Effector memory CD8-positive, alpha-beta T cell (primary cell): ENCODE measurements around the gene SLC16A2.

Experiments used
- ATAC-seq: fragments of 150-1000 bp; cut with Tn5 transposase; replicated peaks from 2 replicates; pipeline ENCODE4 v1.10.0; 2021; ENCODE audit warnings: mild to moderate bottlenecking, moderate library complexity
- DNase-seq, 3 experiments: peaks; one replicate each; pipeline ENCODE4 v3.0.0; 2021
- H3K27ac Mint-ChIP-seq, 2 donors: one replicate each; pipeline ENCODE4 v1.8.0; 2022; ENCODE audit warnings: mild to moderate bottlenecking in 2 of 2, mixed read lengths in 2 of 2, moderate library complexity in 2 of 2
- H3K27me3 Mint-ChIP-seq, 2 donors: one replicate each; pipeline ENCODE4 v1.8.0; 2022; ENCODE audit warnings: mixed read lengths in 2 of 2
- H3K36me3 Mint-ChIP-seq: one replicate; pipeline ENCODE4 v1.8.0; 2022; ENCODE audit warnings: mild to moderate bottlenecking, moderate library complexity, mixed read lengths; ENCODE audit not compliant: insufficient read depth
- H3K4me1 Mint-ChIP-seq, 2 donors: one replicate each; pipeline ENCODE4 v1.8.0; 2022; ENCODE audit warnings: low read depth in 2 of 2, mixed read lengths in 2 of 2
- H3K4me3 Mint-ChIP-seq, 2 donors: one replicate each; pipeline ENCODE4 v1.8.0; 2022; ENCODE audit warnings: mild to moderate bottlenecking in 2 of 2, mixed read lengths in 2 of 2, moderate library complexity in 2 of 2
- H3K9me3 Mint-ChIP-seq, 2 donors: one replicate each; pipeline ENCODE4 v1.8.0; 2022; ENCODE audit warnings: mixed read lengths in 2 of 2

Gene SLC16A2

DNA sequence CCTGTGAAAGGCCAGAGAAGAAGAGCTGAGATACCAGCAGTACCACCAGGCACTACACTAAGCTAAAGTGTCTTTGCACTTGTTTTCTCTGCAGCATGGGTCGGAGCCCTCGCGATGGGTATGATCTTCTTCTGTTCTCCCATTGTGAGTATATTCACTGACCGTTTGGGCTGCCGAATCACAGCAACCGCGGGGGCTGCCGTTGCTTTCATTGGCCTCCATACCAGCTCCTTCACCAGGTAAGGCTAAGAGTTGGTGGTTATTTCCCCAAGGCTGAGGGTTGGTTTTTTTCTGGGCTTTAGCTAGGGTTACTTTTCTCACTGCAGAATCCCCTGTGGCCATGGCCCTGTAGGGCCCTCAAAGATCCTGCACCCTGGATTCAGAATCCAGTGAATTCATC lies 99.6 kb downstream of the SLC16A2 start:
- no peaks in the 10 kb centered on the region for H3K4me1 Mint-ChIP-seq
- no peaks in the 10 kb centered on the region for H3K9me3 Mint-ChIP-seq
- DNase-seq: no peak
- no peaks in the 10 kb centered on the region for H3K36me3 Mint-ChIP-seq
- ATAC-seq: no peak
- H3K27me3 Mint-ChIP-seq: no peaks in the 10 kb centered on the region
- H3K27ac Mint-ChIP-seq: no peak overlapping the region
- H3K4me3 Mint-ChIP-seq: no peak overlapping the region

GRCh38 chrX:74521961-74522751 lies 100.9 kb downstream of the SLC16A2 start:
- H3K27ac Mint-ChIP-seq: no peak overlapping the region
- no peak overlapping the region for H3K4me3 Mint-ChIP-seq
- DNase-seq: no peak
- no peaks in the 10 kb centered on the region for H3K4me1 Mint-ChIP-seq
- H3K36me3 Mint-ChIP-seq: no peaks in the 10 kb centered on the region
- H3K27me3 Mint-ChIP-seq: no peaks in the 10 kb centered on the region
- no peaks in the 10 kb centered on the region for H3K9me3 Mint-ChIP-seq
- ATAC-seq: no peak

GRCh38 chrX:74523224-74523623 lies 101.9 kb downstream of the SLC16A2 start:
- DNase-seq: no peak
- H3K4me1 Mint-ChIP-seq: no peaks in the 10 kb centered on the region
- H3K36me3 Mint-ChIP-seq: no peaks in the 10 kb centered on the region
- no peak overlapping the region for H3K4me3 Mint-ChIP-seq
- no peaks in the 10 kb centered on the region for H3K27me3 Mint-ChIP-seq
- no peak overlapping the region for H3K27ac Mint-ChIP-seq
- no peaks in the 10 kb centered on the region for H3K9me3 Mint-ChIP-seq
- no peak for ATAC-seq

DNA sequence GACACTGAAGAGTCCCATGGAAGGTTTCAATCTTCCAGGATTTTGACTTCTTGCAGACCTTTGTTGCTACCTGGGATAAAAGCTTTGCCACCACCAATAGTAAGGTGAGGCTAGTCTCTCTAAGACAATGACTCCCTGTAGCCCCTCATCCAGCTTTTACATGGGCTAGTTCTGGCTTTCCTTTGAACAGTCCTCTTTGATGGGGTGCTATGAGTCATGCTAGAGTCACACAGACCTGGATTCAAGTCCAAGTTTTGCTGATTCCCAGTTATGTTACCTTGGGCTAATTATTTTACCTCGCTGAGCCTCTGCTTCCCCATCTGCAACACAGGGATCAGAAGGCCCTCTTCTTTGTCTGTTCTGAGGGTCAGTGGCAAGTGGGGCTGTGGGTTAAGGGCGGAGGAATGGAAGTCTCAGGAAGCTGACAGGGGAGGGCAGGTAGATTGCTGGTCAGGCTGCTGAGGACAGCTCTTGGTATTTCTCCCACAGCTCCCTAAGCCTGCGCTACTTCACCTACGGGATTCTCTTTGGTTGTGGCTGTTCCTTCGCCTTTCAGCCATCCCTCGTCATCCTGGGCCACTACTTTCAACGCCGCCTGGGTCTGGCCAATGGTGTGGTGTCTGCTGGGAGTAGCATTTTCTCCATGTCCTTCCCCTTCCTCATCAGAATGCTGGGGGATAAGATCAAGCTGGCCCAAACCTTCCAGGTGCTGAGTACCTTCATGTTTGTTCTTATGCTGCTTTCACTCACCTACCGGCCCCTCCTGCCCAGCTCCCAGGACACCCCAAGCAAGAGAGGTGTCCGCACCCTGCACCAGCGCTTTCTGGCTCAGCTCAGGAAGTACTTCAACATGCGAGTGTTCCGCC lies 102.8 kb downstream of the SLC16A2 start:
- H3K4me3 Mint-ChIP-seq: no peak overlapping the region
- no peaks in the 10 kb centered on the region for H3K27me3 Mint-ChIP-seq
- H3K4me1 Mint-ChIP-seq: no peaks in the 10 kb centered on the region
- H3K27ac Mint-ChIP-seq: peak overlapping the region in 1 of 2 donors; percentile 76
- H3K36me3 Mint-ChIP-seq: no peaks in the 10 kb centered on the region
- DNase-seq (no peak), ATAC-seq (no peak)
- H3K9me3 Mint-ChIP-seq: no peaks in the 10 kb centered on the region

DNA sequence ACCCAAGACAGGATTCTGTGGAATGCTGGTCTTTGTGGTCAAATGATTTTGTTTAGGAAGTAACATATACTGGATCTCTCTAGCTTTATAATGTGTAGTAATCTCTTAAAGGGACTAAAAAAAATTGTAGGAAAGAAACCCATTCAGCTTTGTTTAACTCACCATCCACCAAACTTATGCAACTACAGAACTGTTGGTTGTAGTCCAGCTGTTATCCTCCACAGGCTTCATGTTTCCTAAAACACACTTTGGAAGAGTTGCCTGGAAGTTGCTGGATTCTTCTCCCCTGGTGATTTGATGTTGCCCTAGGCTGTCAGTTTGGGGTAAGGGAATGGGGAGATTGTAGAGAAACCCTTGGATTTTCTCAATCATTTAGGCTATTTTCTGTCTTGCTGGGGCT lies 103.8 kb downstream of the SLC16A2 start:
- Mint-ChIP-seq H3K27ac (peak overlapping the region in 1 of 2 donors; percentile 76), H3K4me1 (no peaks in the 10 kb centered on the region), H3K4me3 (no peak overlapping the region), H3K9me3 (no peaks in the 10 kb centered on the region), H3K36me3 (no peaks in the 10 kb centered on the region), H3K27me3 (no peaks in the 10 kb centered on the region)
- DNase-seq (no peak), ATAC-seq (no peak)

GRCh38 chrX:74526764-74527163 lies 105.5 kb downstream of the SLC16A2 start:
- H3K27me3 Mint-ChIP-seq: no peaks in the 10 kb centered on the region
- no peak for DNase-seq

GRCh38 chrX:74527350-74527749 lies 106.1 kb downstream of the SLC16A2 start:
- Mint-ChIP-seq H3K27me3 (no peaks in the 10 kb centered on the region), H3K9me3 (no peaks in the 10 kb centered on the region), H3K27ac (no peak overlapping the region), H3K36me3 (peaks cover 3% of the 10 kb centered on the region), H3K4me1 (no peaks in the 10 kb centered on the region), H3K4me3 (no peak overlapping the region)
- DNase-seq (no peak), ATAC-seq (no peak)

More at GRCh38 chrX:74526764-74527163, 105.5 kb downstream of the SLC16A2 start:
- no peak overlapping the region for H3K27ac Mint-ChIP-seq
- no peak overlapping the region for H3K4me3 Mint-ChIP-seq
- H3K4me1 Mint-ChIP-seq: no peaks in the 10 kb centered on the region
- H3K36me3 Mint-ChIP-seq: peaks cover 3% of the 10 kb centered on the region
- no peak for ATAC-seq
- H3K9me3 Mint-ChIP-seq: no peaks in the 10 kb centered on the region

- peaks cover 3% of the 10 kb centered on the region for H3K36me3 Mint-ChIP-seq
- DNase-seq (no peak), ATAC-seq (no peak)
- H3K27me3 Mint-ChIP-seq: no peaks in the 10 kb centered on the region
- peaks cover 0 to 4% of the 10 kb centered on the region in 2 donors for H3K4me1 Mint-ChIP-seq
- no peak overlapping the region for H3K4me3 Mint-ChIP-seq
- no peaks in the 10 kb centered on the region for H3K9me3 Mint-ChIP-seq
- H3K27ac Mint-ChIP-seq: no peak overlapping the region
Measured at GRCh38 chrX:74529311-74529710, 108.0 kb downstream of the SLC16A2 start.

- Mint-ChIP-seq H3K4me3 (no peak overlapping the region), H3K27ac (no peak overlapping the region), H3K9me3 (no peaks in the 10 kb centered on the region), H3K4me1 (peaks cover 8 to 18% of the 10 kb centered on the region in 2 donors), H3K27me3 (no peaks in the 10 kb centered on the region), H3K36me3 (peaks cover 3% of the 10 kb centered on the region)
- DNase-seq (no peak), ATAC-seq (no peak)
Measured at GRCh38 chrX:74531081-74531480, 109.8 kb downstream of the SLC16A2 start.

GRCh38 chrX:74534569-74535038 lies 113.3 kb downstream of the SLC16A2 start:
- peaks cover 14 to 18% of the 10 kb centered on the region in 2 donors for H3K4me1 Mint-ChIP-seq
- H3K36me3 Mint-ChIP-seq: peaks cover 3% of the 10 kb centered on the region
- no peaks in the 10 kb centered on the region for H3K27me3 Mint-ChIP-seq
- DNase-seq: no peak
- peak overlapping the region; percentile 81 to 92 for H3K27ac Mint-ChIP-seq
- ATAC-seq: peak; percentile 50
- peak overlapping the region; percentile 81 to 84 for H3K4me3 Mint-ChIP-seq
- no peaks in the 10 kb centered on the region for H3K9me3 Mint-ChIP-seq

DNA sequence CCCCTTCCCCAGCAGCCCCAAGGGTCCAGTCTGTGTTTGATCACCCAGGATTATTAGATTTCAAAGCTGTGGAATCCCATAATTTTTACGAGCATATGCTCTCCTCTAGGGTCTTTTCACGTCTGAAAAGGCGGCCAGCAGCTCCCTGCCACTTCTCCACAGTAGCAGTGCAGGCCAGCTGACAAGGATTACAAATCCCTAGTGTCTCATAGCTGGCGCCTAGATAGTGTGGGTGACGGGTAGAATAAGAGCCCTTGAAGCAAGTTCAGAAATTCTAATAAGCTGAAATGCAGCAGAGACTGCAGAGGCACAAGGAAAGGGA lies 113.8 kb downstream of the SLC16A2 start:
- no peak for DNase-seq
- Mint-ChIP-seq H3K4me3 (peak overlapping the region; percentile 81 to 84), H3K27ac (peak overlapping the region; percentile 81 to 92)

DNA sequence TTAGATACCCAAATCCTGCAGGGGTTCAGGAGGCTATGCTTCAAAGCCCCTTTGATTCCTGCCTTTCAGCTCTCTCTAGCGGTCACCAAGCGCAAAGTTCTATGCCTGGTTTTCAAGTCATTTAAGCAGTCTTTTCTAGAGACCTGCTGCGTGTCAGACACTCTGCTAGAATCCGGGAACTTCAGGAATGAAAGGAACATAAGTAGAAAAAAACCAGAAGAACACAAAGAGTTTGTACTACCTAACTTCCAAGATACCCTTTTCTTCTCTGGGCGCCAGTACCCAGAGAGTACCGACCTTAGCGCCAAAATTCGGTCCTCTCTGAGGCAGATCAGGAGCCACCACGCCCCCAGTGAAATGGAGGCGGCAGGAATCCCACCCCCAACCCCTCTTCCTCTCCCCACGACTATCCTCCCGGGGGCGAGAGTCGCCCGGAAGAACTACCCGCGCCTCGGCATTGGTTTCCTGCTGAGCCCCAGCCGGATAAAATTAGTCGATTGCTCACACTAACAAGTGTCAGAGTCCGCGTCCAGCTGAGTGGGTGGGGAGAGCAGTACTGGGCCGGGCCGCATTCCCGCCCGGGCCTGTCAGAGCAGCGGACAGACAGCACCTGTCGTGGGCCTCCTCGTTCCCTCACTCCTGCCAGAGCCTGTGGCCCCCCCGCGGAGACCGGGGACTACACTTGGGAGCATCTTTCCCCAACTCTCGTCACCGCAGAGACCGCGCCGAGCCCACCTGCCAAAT lies 114.3 kb downstream of the SLC16A2 start:
- Mint-ChIP-seq H3K36me3 (peaks cover 3% of the 10 kb centered on the region), H3K27ac (peak overlapping the region; percentile 81 to 92), H3K9me3 (no peaks in the 10 kb centered on the region), H3K27me3 (no peaks in the 10 kb centered on the region), H3K4me3 (peak overlapping the region; percentile 81 to 84), H3K4me1 (peaks cover 14 to 18% of the 10 kb centered on the region in 2 donors)
- DNase-seq: peak in 1 of 3 experiments; percentile 23
- peak; percentile 63 for ATAC-seq

More for the DNA sequence above, 113.8 kb downstream of the SLC16A2 start:
- no peaks in the 10 kb centered on the region for H3K27me3 Mint-ChIP-seq
- no peaks in the 10 kb centered on the region for H3K9me3 Mint-ChIP-seq
- ATAC-seq: no peak
- peaks cover 14 to 18% of the 10 kb centered on the region in 2 donors for H3K4me1 Mint-ChIP-seq
- H3K36me3 Mint-ChIP-seq: peaks cover 3% of the 10 kb centered on the region

GRCh38 chrX:74536152-74536831 lies 115.0 kb downstream of the SLC16A2 start:
- H3K9me3 Mint-ChIP-seq: no peaks in the 10 kb centered on the region
- H3K4me1 Mint-ChIP-seq: peaks cover 14 to 18% of the 10 kb centered on the region in 2 donors
- H3K27ac Mint-ChIP-seq: peak overlapping the region; percentile 81 to 92
- H3K4me3 Mint-ChIP-seq: peak overlapping the region; percentile 81 to 84
- peaks cover under 1% of the 10 kb centered on the region for H3K36me3 Mint-ChIP-seq
- H3K27me3 Mint-ChIP-seq: no peaks in the 10 kb centered on the region
- ATAC-seq: peak; percentile 56
- peak in 1 of 3 experiments; percentile 1 for DNase-seq
